ENCODE results near the gene KIF6.

KIF6 gene

GRCh38 chr6:39756582-39756981 is 31.4 kb upstream of the KIF6 start:
- no peaks in the 10 kb centered on the region for H3K36me3 ChIP-seq (ENCODE audit: control insufficient read depth, insufficient read depth, low read length)
- TF ChIP-seq CTCF (IDR thresholded peaks at IDR 0.05) = no peak
- H3K27me3 ChIP-seq (ENCODE audit: control insufficient read depth, insufficient read depth, low read length) = no peaks in the 10 kb centered on the region
- no peak overlapping the region for H3K27ac ChIP-seq
- no peaks in the 10 kb centered on the region for H3K79me2 ChIP-seq
- no peak overlapping the region for H3K4me3 ChIP-seq (ENCODE audit: low read depth, low read length)
- no peak overlapping the region for H2AFZ ChIP-seq
- no peak overlapping the region for H3K9ac ChIP-seq
- no peaks in the 10 kb centered on the region for H3K4me1 ChIP-seq
- no peak overlapping the region for H3K4me2 ChIP-seq (ENCODE audit: low read length)
- no peaks in the 10 kb centered on the region for H3K9me3 ChIP-seq (ENCODE audit: control insufficient read depth, low read length)

GRCh38 chr6:39755231-39755630 is 30.0 kb upstream of the KIF6 start:
- no peak for TF ChIP-seq CTCF (IDR thresholded peaks at IDR 0.05)
- no peak overlapping the region for H3K9ac ChIP-seq
- H3K79me2 ChIP-seq = no peaks in the 10 kb centered on the region
- no peak overlapping the region for H3K27ac ChIP-seq
- no peaks in the 10 kb centered on the region for H3K4me1 ChIP-seq
- no peak overlapping the region for H3K4me2 ChIP-seq (ENCODE audit: low read length)
- no peaks in the 10 kb centered on the region for H3K36me3 ChIP-seq (ENCODE audit: control insufficient read depth, insufficient read depth, low read length)
- no peak overlapping the region for H2AFZ ChIP-seq
- no peaks in the 10 kb centered on the region for H3K9me3 ChIP-seq (ENCODE audit: control insufficient read depth, low read length)
- no peaks in the 10 kb centered on the region for H3K27me3 ChIP-seq (ENCODE audit: control insufficient read depth, insufficient read depth, low read length)
- no peak overlapping the region for H3K4me3 ChIP-seq (ENCODE audit: low read depth, low read length)

- no peaks in the 10 kb centered on the region for H3K27me3 ChIP-seq (ENCODE audit: control insufficient read depth, insufficient read depth, low read length)
- H3K79me2 ChIP-seq = no peaks in the 10 kb centered on the region
- no peak overlapping the region for H3K9ac ChIP-seq
- no peak overlapping the region for H2AFZ ChIP-seq
- no peak for TF ChIP-seq CTCF (IDR thresholded peaks at IDR 0.05)
- no peak overlapping the region for H3K4me2 ChIP-seq (ENCODE audit: low read length)
- no peaks in the 10 kb centered on the region for H3K9me3 ChIP-seq (ENCODE audit: control insufficient read depth, low read length)
- H3K4me1 ChIP-seq = no peaks in the 10 kb centered on the region
- H3K27ac ChIP-seq = no peak overlapping the region
- H3K4me3 ChIP-seq (ENCODE audit: low read depth, low read length) = no peak overlapping the region
- H3K36me3 ChIP-seq (ENCODE audit: control insufficient read depth, insufficient read depth, low read length) = no peaks in the 10 kb centered on the region
Measured at GRCh38 chr6:39754514-39755115, 29.4 kb upstream of the KIF6 start.

GRCh38 chr6:39753725-39754045 is 28.5 kb upstream of the KIF6 start:
- Histone ChIP-seq H3K27me3 (ENCODE audit: control insufficient read depth, insufficient read depth, low read length) (no peaks in the 10 kb centered on the region), H3K4me2 (ENCODE audit: low read length) (no peak overlapping the region), H2AFZ (no peak overlapping the region), H3K9me3 (ENCODE audit: control insufficient read depth, low read length) (no peaks in the 10 kb centered on the region), H3K4me1 (no peaks in the 10 kb centered on the region), H3K4me3 (ENCODE audit: low read depth, low read length) (no peak overlapping the region), H3K79me2 (no peaks in the 10 kb centered on the region), H3K9ac (no peak overlapping the region), H3K27ac (no peak overlapping the region), H3K36me3 (ENCODE audit: control insufficient read depth, insufficient read depth, low read length) (no peaks in the 10 kb centered on the region)
- TF ChIP-seq CTCF (IDR thresholded peaks at IDR 0.05) = no peak
